ENCODE measurements around the gene FAF1. TPM values are rescaled to one million over a fixed set of nuclear protein-coding genes. Genes with fewer than 3 reads are reported as not detected.

Gene FAF1
- total RNA-seq, 4 donors from 2014 or later: 72.0 to 107 (median 92.0) TPM

GRCh38 chr1:50857702-50858101 is 102.4 kb downstream of the FAF1 start:
- DNase-seq: no peak
- intact Hi-C loops (cut with DNase I; ENCODE audit: low total_unique reads): no loop called here

GRCh38 chr1:50853325-50853724 is 106.7 kb downstream of the FAF1 start:
- no peak overlapping the region for H3K4me3 ChIP-seq
- intact Hi-C loops (cut with DNase I; ENCODE audit: low total_unique reads): no loop called here
- H3K27me3 ChIP-seq: no peaks in the 10 kb centered on the region
- TF ChIP-seq POLR2A (IDR thresholded peaks at IDR 0.05) (no peak), CTCF (IDR thresholded peaks at IDR 0.05 in 4 of 5, conservative IDR thresholded peaks at IDR 0.05 in 1 of 5) (no peak)
- in situ Hi-C loops (cut with MboI; ENCODE audit: low sequenced_read_pairs in 4 of 4): no loop called here
- H3K9me3 ChIP-seq: no peaks in the 10 kb centered on the region
- no peak for ATAC-seq
- DNase-seq: no peak
- H3K4me1 ChIP-seq: peaks cover 0 to under 1% of the 10 kb centered on the region in 2 donors
- no peak overlapping the region for H3K27ac ChIP-seq
- no peaks in the 10 kb centered on the region for H3K36me3 ChIP-seq

More at GRCh38 chr1:50857702-50858101, 102.4 kb downstream of the FAF1 start:
- Histone ChIP-seq H3K4me3 (no peak overlapping the region), H3K9me3 (no peaks in the 10 kb centered on the region), H3K4me1 (no peaks in the 10 kb centered on the region), H3K27ac (no peak overlapping the region), H3K36me3 (no peaks in the 10 kb centered on the region), H3K27me3 (no peaks in the 10 kb centered on the region)
- TF ChIP-seq CTCF (IDR thresholded peaks at IDR 0.05 in 4 of 5, conservative IDR thresholded peaks at IDR 0.05 in 1 of 5) (no peak), POLR2A (IDR thresholded peaks at IDR 0.05) (no peak)
- ATAC-seq: no peak
- in situ Hi-C loops (cut with MboI; ENCODE audit: low sequenced_read_pairs in 4 of 4): no loop called here

- TF ChIP-seq POLR2A (IDR thresholded peaks at IDR 0.05) (no peak), CTCF (IDR thresholded peaks at IDR 0.05 in 4 of 5, conservative IDR thresholded peaks at IDR 0.05 in 1 of 5) (no peak)
- DNase-seq (no peak), ATAC-seq (no peak)
- H3K4me1 ChIP-seq: peaks cover 0 to 4% of the 10 kb centered on the region in 2 donors
- no peaks in the 10 kb centered on the region for H3K9me3 ChIP-seq
- no peak overlapping the region for H3K27ac ChIP-seq
- H3K4me3 ChIP-seq: no peak overlapping the region
- H3K36me3 ChIP-seq: no peaks in the 10 kb centered on the region
- in situ Hi-C loops (cut with MboI; ENCODE audit: low sequenced_read_pairs in 4 of 4) (no loop called here), intact Hi-C loops (cut with DNase I; ENCODE audit: low total_unique reads) (no loop called here)
- H3K27me3 ChIP-seq: no peaks in the 10 kb centered on the region
Observed at GRCh38 chr1:50852889-50853288, 107.2 kb downstream of the FAF1 start.

GRCh38 chr1:50851466-50851865 is 108.6 kb downstream of the FAF1 start:
- in situ Hi-C loops (cut with MboI; ENCODE audit: low sequenced_read_pairs in 4 of 4): no loop called here

More at GRCh38 chr1:50851466-50851865, 108.6 kb downstream of the FAF1 start:
- DNase-seq: no peak
- peaks cover 0 to 4% of the 10 kb centered on the region in 2 donors for H3K4me1 ChIP-seq
- no peak overlapping the region for H3K27ac ChIP-seq
- intact Hi-C loops (cut with DNase I; ENCODE audit: low total_unique reads): no loop called here
- no peaks in the 10 kb centered on the region for H3K9me3 ChIP-seq
- TF ChIP-seq CTCF (IDR thresholded peaks at IDR 0.05 in 4 of 5, conservative IDR thresholded peaks at IDR 0.05 in 1 of 5): no peak
- TF ChIP-seq POLR2A (IDR thresholded peaks at IDR 0.05): no peak
- H3K4me3 ChIP-seq: no peak overlapping the region
- H3K27me3 ChIP-seq: no peaks in the 10 kb centered on the region
- ATAC-seq: no peak
- H3K36me3 ChIP-seq: no peaks in the 10 kb centered on the region
